SIG-M5 treated with dmso at 0.1 percent for 504 hours (cell line): ENCODE results near the gene ARPP19.
A peak's percentile ranks its signal among the peaks of the same experiment; 100 is the strongest.
"Not testable (repeated sequence)": the region's sequence is repeated elsewhere in the genome, so short reads cannot be mapped to it uniquely, and the experiment has no call there.

Experiments
- DNase-seq: peaks from one replicate; lab custom pipeline; 2025; ENCODE audit not compliant: unreplicated experiment; lab: John Stamatoyannopoulos, UW

The ARPP19 gene

GRCh38 chr15:52551762-52552161 lies 17.1 kb downstream of the ARPP19 start:
- no peak for DNase-seq

- not testable (repeated sequence) for DNase-seq
These were observed 17.6 kb downstream of the ARPP19 start for GRCh38 chr15:52551186-52551585.

- DNase-seq: no peak
These were observed 22.6 kb downstream of the ARPP19 start for GRCh38 chr15:52546031-52546751.

- no peak for DNase-seq
These were observed 28.3 kb downstream of the ARPP19 start for GRCh38 chr15:52540374-52541012.

- DNase-seq: no peak
These were observed 31.4 kb downstream of the ARPP19 start for GRCh38 chr15:52537459-52537858.

DNA sequence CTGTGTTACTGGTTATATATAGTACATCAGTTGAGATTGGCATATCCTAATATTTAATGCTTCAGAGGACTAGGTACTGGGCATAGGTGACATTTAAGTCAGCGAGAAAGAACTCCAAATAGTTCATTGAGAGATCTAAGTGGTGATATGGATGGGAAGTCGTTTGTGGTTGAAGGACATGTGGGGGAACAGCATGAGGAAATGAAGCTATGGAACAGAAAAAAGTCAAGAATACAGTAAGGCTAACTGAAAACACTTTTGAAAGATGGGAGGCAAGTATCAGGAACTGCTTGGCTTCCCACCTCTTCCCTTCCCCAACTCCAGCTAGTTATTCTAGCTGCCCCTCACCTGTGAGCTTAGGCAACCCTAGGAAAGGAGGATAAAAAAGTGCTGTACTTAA lies 36.4 kb downstream of the ARPP19 start:
- DNase-seq: no peak

GRCh38 chr15:52529940-52530339 lies 38.9 kb downstream of the ARPP19 start:
- no peak for DNase-seq

- DNase-seq: no peak
These were observed 39.4 kb downstream of the ARPP19 start for GRCh38 chr15:52529341-52529924.

DNA sequence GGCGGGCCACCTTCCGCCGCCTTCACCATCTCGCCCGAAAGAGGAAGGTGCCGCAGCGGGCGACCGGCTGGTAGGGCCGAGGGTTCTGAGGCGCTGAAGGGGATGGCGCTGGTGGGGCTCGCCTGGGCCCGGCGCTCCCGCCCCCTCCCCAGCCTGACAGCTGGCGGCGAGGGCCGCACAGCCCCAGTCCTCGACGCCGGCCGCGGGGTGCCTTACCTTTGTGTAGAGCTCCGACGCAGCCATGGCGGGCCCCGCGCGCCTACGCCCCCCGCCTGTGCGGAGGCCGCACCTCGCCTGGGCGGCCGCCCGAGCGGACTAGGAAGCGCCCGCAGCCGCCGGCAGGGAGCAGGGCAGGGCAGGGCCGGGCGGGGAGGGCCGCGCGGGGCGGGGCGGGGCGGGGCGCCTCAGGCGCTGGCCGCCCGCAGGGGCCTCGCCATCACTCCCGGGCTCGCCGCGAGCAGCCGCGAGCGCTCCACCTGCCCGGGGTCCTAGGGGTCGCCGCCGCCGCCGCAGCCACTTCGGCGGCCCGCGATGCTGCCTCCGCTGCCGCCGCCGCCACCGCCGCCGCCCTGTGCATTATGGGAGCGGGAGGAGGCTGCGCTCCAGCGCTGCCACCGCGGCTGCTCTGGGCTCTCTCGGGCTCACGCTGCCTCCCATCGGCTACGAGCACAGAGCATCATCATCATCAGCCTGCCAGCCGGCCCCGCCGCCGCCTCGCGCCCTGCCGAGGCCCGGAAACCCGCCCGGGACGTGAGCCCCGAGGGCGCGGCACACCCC lies 40.1 kb downstream of the ARPP19 start, which contains the start of gene MYO5A:
Gene MYO5A, minus strand, starts transcription at position 317 of the 777 bp plus-strand sequence. Its CDS starts 74 bp downstream, at position 243.
- DNase-seq: peak; percentile 65

GRCh38 chr15:52527911-52528563 lies 40.8 kb downstream of the ARPP19 start:
- peak; percentile 8 for DNase-seq

GRCh38 chr15:52527196-52527910 lies 41.5 kb downstream of the ARPP19 start:
- DNase-seq: no peak

DNA sequence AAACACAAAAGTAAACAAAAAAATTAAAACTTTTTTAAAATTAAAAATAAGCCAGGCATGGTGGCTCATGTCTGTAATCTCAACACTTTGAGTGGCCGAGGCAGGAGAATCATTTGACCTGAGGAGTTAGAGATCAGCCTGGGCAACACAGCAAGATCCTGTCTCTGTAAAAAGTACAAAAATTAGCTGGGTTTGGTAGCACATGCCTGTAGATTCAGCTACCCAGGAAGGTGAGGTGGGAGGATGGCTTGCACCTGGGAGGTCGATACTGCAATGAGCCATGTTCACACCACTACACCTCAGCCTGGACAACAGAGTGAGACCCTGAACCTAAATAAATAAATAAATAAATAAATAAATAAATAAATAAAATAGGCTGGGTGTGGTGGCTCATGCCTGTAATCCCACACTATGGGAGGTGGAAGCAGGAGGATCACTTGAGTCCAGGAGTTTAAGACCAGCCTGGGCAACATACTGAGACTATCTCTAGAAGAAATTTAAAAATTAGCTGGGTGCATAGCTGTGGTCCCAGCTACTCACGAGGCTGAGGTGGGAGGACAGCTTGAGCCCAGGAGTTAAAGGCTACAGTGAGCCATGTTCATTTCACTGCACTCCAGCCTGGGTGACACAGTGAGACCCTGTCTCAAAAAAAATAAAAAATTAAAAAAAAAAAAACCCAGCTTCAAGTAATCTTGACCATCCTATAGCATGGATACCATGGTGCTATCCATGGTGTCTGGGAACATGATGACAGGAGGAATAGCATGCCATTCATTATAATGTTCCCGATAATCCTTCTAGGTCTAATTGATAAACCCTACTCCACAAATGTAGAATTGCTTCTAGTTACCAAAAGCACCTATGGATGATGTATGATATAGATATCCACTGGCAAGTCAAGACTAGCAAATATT lies 44.4 kb downstream of the ARPP19 start:
- DNase-seq: no peak

DNA sequence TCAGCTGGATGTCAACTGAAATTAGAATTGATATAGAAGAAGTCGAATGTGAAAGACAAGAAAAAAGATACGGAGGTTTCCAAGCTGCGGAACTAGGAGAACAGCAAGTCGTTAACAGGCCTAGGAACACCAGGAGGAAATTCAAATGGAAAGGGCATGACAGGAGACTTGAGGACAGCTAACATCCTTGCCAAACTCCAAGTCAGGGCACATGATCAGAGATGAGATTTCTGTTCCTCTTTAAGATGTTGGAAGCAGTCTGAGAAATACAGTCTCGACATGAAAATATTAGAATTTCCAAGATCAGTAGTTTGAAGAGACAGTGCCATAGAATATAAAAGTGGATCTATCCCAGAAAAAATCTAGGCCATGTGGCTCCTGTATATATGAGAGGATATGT lies 45.2 kb downstream of the ARPP19 start:
- no peak for DNase-seq

GRCh38 chr15:52523192-52523591 lies 45.6 kb downstream of the ARPP19 start:
- no peak for DNase-seq

GRCh38 chr15:52521682-52522081 lies 47.1 kb downstream of the ARPP19 start:
- DNase-seq: no peak

GRCh38 chr15:52520421-52520820 lies 48.4 kb downstream of the ARPP19 start:
- no peak for DNase-seq

- peak; percentile 53 for DNase-seq
These were observed 50.1 kb downstream of the ARPP19 start for GRCh38 chr15:52518487-52519371.

DNA sequence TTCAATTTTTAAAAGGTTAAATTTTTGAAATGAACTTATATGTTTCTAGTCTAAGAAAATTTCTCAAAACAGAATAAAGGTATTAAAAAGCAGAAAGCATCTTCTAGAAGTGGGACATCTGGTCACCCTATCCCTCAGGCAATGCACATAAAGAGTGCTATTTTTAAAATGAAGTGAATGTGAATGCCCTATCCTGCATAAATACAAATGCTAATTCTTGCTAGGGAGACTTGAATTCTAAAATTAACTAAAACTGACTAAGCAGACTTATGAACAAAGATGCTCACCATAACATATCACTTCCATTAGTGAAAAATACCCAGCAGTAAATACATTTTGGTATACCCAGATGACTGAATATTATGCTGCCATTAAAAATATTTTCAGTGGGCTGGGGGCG lies 51.8 kb downstream of the ARPP19 start:
- no peak for DNase-seq
